Suppressor macrophage (primary cell): ENCODE measurements around the gene VEZF1.
"Not testable (repeated sequence)": the region's sequence is repeated elsewhere in the genome, so short reads cannot be mapped to it uniquely, and the experiment has no call there.

ENCODE experiments used
- DNase-seq, 4 experiments: peaks; one replicate each; pipeline ENCODE4 v3.0.0-alpha.2; 2020 to 2022

The VEZF1 gene

GRCh38 chr17:57972151-57972550 lies 15.9 kb downstream of the VEZF1 start:
- DNase-seq: no peak

GRCh38 chr17:57971572-57971971 lies 16.5 kb downstream of the VEZF1 start:
- no peak for DNase-seq

- no peak for DNase-seq
Observed at GRCh38 chr17:57970710-57971109, 17.3 kb downstream of the VEZF1 start.

GRCh38 chr17:57968456-57968855 lies 19.6 kb downstream of the VEZF1 start:
- DNase-seq: no peak

- DNase-seq: no peak
Observed at GRCh38 chr17:57966875-57967274, 21.2 kb downstream of the VEZF1 start.

- DNase-seq: no peak
Observed at GRCh38 chr17:57966246-57966645, 21.8 kb downstream of the VEZF1 start.

GRCh38 chr17:57965521-57966160 lies 22.4 kb downstream of the VEZF1 start:
- DNase-seq: no peak

- no peak for DNase-seq
Observed at GRCh38 chr17:57963149-57963511, 24.9 kb downstream of the VEZF1 start.

- DNase-seq: peak in 3 of 4 experiments; percentile 34 to 61 (median 56)
Observed at GRCh38 chr17:57962279-57963148, 25.5 kb downstream of the VEZF1 start.

GRCh38 chr17:57959929-57960328 lies 28.1 kb downstream of the VEZF1 start:
- DNase-seq: no peak

- DNase-seq: not testable (repeated sequence)
Observed at GRCh38 chr17:57958391-57958790, 29.7 kb downstream of the VEZF1 start.

GRCh38 chr17:57957886-57958285 lies 30.2 kb downstream of the VEZF1 start:
- no peak for DNase-seq

- DNase-seq: no peak
Observed at GRCh38 chr17:57957120-57957850, 30.8 kb downstream of the VEZF1 start.

GRCh38 chr17:57956291-57957119 lies 31.5 kb downstream of the VEZF1 start:
- no peak for DNase-seq

- peak; percentile 79 to 93 (median 86) for DNase-seq
Observed at GRCh38 chr17:57955183-57955931, 32.7 kb downstream of the VEZF1 start, which contains the start of gene CUEDC1. TSS of gene CUEDC1 (minus strand) at chr17:57955412. CDS start at chr17:57885564, 69,848 bp downstream.

- DNase-seq: peak in 3 of 4 experiments; percentile 35 to 66 (median 62)
Observed at GRCh38 chr17:57954397-57955182, 33.5 kb downstream of the VEZF1 start.

- DNase-seq: no peak
Observed at GRCh38 chr17:57953705-57954396, 34.2 kb downstream of the VEZF1 start.

GRCh38 chr17:57953219-57953618 lies 34.8 kb downstream of the VEZF1 start:
- DNase-seq: no peak

GRCh38 chr17:57949649-57950048 lies 38.4 kb downstream of the VEZF1 start:
- DNase-seq: peak; percentile 50 to 80 (median 74)
